MM.1S (cell line): ENCODE data around the gene CNTN5.

Experiments
- CTCF ChIP-seq: fragments of 300-600 bp; sonication (generic); IDR thresholded peaks from 2 replicates; pipeline ENCODE4 v1.5.1; 2016; ENCODE audit warnings: antibody characterized with exemption, low read length, mixed read lengths
- EZH2 ChIP-seq: fragments of 300-600 bp; sonication (generic); optimal IDR thresholded peaks from 2 replicates; pipeline ENCODE3; 2017; ENCODE audit warnings: low read depth, mild to moderate bottlenecking, antibody characterized with exemption, low read length, mixed read lengths
- EZH2phosphoT487 ChIP-seq: fragments of 300-600 bp; sonication (generic); IDR thresholded peaks from 2 replicates; pipeline ENCODE4 v1.6.1; 2018; ENCODE audit warnings: antibody characterized with exemption, low read length

GRCh38 chr11:100214791-100215190, 1194.0 kb downstream of the CNTN5 start:
- TF ChIP-seq CTCF (no peak), EZH2phosphoT487 (no peak), EZH2 (no peak)
